RWPE1 (cell line): ENCODE measurements around the gene KIAA1210.

Experiments
- CTCF ChIA-PET: fragments of 350-600 bp; sonication (Branson Sonifier 250); formaldehyde crosslinking; extraction: SDS; loops from one replicate; lab custom pipeline; 2021; lab: Yijun Ruan, JAX
- POLR2A ChIA-PET: fragments of 400-600 bp; formaldehyde crosslinking; extraction: SDS; loops from one replicate; lab custom pipeline; 2020; ENCODE audit warnings: antibody characterized with exemption; ENCODE audit not compliant: low non-redundant PET; lab: Yijun Ruan, JAX
- DNase-seq: peaks from one replicate; pipeline ENCODE4 v3.0.0; 2012; ENCODE audit warnings: low spot score
- H3K27ac ChIP-seq: fragments of 450-650 bp; 2 replicates; pipeline ENCODE4 v1.5.1; 2017
- CTCF ChIP-seq: fragments of 450-650 bp; conservative IDR thresholded peaks from 2 replicates; pipeline ENCODE4 v1.5.1; 2017; ENCODE audit warnings: low read depth, mild to moderate bottlenecking

KIAA1210 gene

GRCh38 chrX:119063428-119063827 lies 64.2 kb downstream of the KIAA1210 start:
- ChIA-PET CTCF (no interaction called here), POLR2A (no interaction called here)
- no peak overlapping the region for H3K27ac ChIP-seq
- DNase-seq: no peak
- TF ChIP-seq CTCF: no peak

GRCh38 chrX:119062750-119063374 lies 64.8 kb downstream of the KIAA1210 start:
- H3K27ac ChIP-seq: no peak overlapping the region
- ChIA-PET POLR2A (no interaction called here), CTCF (no interaction called here)
- DNase-seq: peak; percentile 5
- TF ChIP-seq CTCF: no peak

GRCh38 chrX:119055687-119056086 lies 71.9 kb downstream of the KIAA1210 start:
- CTCF ChIA-PET: no interaction called here
- no peak for DNase-seq
- no peak overlapping the region for H3K27ac ChIP-seq
- POLR2A ChIA-PET: no interaction called here
- TF ChIP-seq CTCF: no peak

- TF ChIP-seq CTCF: no peak
- H3K27ac ChIP-seq: no peak overlapping the region
- no peak for DNase-seq
- ChIA-PET CTCF (no interaction called here), POLR2A (no interaction called here)
These were observed 81.7 kb downstream of the KIAA1210 start for GRCh38 chrX:119045884-119046283.

GRCh38 chrX:119042996-119043395 lies 84.6 kb downstream of the KIAA1210 start:
- POLR2A ChIA-PET: no interaction called here
- DNase-seq: no peak
- no peak for TF ChIP-seq CTCF
- CTCF ChIA-PET: no interaction called here
- H3K27ac ChIP-seq: no peak overlapping the region

GRCh38 chrX:119042040-119042439 lies 85.6 kb downstream of the KIAA1210 start:
- ChIA-PET POLR2A (no interaction called here), CTCF (no interaction called here)
- H3K27ac ChIP-seq: no peak overlapping the region
- DNase-seq: no peak
- no peak for TF ChIP-seq CTCF
